SIG-M5 (cell line): ENCODE measurements around the gene E2F3.

Experiments used
- DNase-seq: peaks from one replicate; lab custom pipeline; 2025; lab: John Stamatoyannopoulos, UW

The E2F3 gene

GRCh38 chr6:20533746-20534294, 132.1 kb downstream of the E2F3 start:
- no peak for DNase-seq

GRCh38 chr6:20534295-20535262, 132.9 kb downstream of the E2F3 start, which contains the start of gene CDKAL1:
Gene CDKAL1 (plus strand): TSS chr6:20534457. CDS start chr6:20546351, 11,894 bp downstream.
- DNase-seq: peak; percentile 58

- DNase-seq: no peak
These were observed 136.5 kb downstream of the E2F3 start for GRCh38 chr6:20538131-20538662.

GRCh38 chr6:20538907-20539306, 137.2 kb downstream of the E2F3 start:
- no peak for DNase-seq

GRCh38 chr6:20539387-20539786, 137.7 kb downstream of the E2F3 start:
- no peak for DNase-seq

GRCh38 chr6:20540683-20541082, 139.0 kb downstream of the E2F3 start:
- DNase-seq: no peak

GRCh38 chr6:20541382-20541781, 139.7 kb downstream of the E2F3 start:
- DNase-seq: no peak

- no peak for DNase-seq
These were observed 141.4 kb downstream of the E2F3 start for GRCh38 chr6:20542927-20543602.
